Renal pelvis (tissue), 4 donors: ENCODE measurements around the gene ASIC2. TPM values are rescaled to one million over a fixed set of nuclear protein-coding genes. Genes with fewer than 3 reads are reported as not detected.
A peak's percentile ranks its signal among the peaks of the same experiment; 100 is the strongest.
"Not testable (repeated sequence)": the region's sequence is repeated elsewhere in the genome, so short reads cannot be mapped to it uniquely, and the experiment has no call there.

Experiments
- DNase-seq: peaks from one replicate; pipeline ENCODE4 v3.0.0-alpha.2; 2013
- polyA plus RNA-seq, 3 donors: library from polyadenylated mRNA; unstranded; fragments of 120-200 nt; gene quantifications; one replicate each; pipeline ENCODE4 v1.2.1, GENCODE V29; 2013; ENCODE audit not compliant: insufficient read length in 3 of 3

ASIC2 gene
- polyA plus RNA-seq, 3 donors, result 2.3 to 4.1 (median 3.2) TPM

DNA sequence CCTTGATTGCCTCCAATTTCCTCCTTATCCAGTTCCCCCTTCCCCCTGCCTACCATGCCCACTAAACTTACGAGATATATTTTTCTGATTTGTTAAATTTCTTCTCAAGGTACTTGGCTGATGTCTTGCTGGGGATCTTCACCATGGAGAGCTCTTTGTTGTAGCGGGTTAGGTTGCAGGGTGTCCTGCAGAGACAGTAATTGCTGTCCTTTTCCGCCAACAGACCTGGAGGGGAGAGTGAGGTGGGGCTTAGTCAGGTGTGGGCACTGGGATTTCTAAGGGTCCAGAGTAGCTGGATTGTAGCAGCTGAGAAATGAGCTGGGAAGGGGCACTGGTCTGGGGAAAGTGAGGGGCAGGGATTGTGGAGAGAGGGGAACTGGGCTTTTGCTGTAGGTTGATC lies 269.3 kb downstream of the ASIC2 start:
- no peak for DNase-seq

DNA sequence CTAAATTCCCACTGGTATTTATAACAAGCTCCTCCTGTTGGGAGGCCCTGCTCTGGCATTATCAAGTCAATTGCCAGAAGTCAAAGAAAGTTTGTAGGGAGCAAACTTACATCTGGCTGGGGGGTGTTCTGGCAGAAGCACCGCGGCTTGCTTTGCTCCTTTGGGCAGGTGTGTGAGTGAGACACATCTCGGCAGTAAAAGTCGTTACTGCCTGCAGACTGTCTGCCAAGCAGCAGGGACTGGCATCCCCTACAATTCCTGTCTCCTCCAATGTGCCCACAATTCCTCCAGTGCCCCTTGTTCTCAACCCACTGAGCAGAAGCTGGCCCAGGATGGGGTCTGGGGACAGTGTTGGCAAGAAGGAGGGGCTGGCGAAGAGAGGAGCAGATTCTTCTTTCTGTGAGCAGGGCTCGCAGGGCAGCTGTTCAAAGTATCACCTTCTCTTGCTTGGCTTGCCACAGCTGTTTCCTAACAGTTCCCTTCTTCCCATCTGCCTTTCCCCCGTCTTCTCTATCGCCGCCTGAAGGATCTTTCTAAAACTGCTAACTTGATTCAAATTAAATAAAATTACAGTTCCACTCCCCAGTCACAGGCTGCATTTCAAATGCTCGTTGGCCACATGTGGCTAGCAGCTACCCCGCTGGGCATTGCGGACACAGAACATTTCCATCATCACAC lies 271.2 kb downstream of the ASIC2 start:
- no peak for DNase-seq

DNA sequence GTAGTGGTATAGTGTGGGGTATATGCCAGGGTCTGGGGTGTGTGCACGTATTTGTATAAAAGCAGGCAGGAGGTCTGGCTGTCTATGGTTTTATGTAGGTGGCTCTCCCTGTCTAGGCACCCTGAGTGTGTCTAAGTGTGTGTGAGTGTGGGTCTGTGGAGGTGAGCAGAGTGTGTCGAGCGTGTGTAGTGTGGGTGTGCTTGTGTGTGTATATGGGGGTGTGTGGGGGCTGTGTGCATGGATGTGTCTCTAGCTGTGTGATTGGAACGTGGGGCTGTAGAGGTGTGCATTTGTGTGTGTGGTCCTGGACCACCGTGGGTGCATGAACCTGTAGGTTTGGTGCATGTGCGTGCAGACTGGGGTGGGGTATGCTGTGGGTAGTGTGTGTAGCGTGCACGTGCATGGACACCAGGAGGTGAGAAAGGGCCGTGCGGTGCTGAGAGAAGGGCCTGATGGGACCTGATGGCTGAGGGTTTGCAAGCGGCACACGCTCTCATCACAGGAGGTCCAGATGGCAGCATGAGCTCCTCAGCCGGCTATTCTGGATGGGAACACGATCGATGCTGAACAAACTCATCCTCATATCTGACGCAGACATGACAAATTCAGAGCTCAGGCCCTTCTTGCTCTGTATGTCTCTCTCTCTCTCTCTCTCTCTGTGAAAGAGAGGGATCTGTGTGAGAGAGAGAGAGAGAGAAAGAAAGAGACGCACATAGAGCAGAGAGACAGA lies 273.8 kb downstream of the ASIC2 start:
- DNase-seq, result no peak

GRCh38 chr17:33017366-33017765 lies 275.7 kb downstream of the ASIC2 start:
- no peak for DNase-seq

GRCh38 chr17:33016920-33017319 lies 276.2 kb downstream of the ASIC2 start:
- DNase-seq, result no peak

GRCh38 chr17:33015716-33016346 lies 277.3 kb downstream of the ASIC2 start:
- DNase-seq, result no peak

DNA sequence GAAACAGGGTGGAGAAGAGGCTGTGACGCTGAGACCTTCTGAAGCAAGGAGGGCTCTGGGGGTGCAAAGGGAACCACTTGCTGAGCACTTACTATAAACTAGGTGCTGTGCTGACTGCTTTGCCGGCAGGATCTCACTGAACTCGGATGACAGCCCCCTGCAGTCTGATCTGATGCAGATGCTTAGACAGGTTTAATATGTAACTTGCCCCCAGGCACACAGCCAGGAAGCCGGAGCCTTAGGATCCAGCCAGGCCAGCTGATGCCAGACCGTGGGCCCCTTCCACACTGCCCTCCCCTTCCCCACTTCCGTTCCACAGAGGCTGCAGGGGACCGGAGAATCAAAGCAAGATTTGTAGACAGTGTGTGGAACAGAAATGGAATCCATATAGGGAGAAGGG lies 278.3 kb downstream of the ASIC2 start:
- DNase-seq, result peak; percentile 28

DNA sequence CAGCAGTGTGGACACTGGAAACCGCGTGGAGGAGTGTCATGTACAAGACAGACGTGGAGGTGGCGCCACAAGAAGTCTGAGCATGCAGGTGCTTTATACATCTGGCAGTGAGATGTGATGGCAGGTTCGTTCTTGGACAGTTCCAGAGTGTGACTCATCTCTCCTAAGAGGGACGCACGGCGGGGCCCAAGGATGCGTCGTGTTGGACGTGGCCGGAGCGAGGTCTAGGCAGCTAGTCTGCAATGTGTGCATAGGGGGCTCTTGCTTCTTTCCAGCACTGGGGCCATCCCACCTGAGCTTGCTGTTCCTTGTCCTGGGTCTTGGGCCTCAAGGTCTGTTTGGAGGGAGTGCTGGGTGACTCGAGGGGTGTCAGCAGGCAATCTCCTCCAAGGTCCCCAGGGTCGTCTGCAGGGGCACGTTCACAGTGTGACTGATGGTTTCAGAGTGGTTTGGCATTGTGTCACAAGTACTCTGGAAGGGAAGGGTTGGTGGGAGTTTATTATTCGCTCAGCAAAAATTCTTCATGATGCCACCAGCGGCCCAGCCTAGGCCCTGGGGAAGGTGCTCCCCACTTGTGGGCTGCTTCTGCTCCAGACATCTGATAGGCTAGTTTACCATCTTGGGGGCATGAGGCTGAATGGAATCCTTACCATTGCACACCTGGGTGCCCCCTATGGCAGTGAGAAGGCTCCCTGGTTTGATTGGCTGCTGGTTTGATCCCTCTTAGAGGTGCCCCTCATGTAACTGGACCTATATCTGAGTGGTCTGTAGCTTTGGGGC lies 279.3 kb downstream of the ASIC2 start:
- DNase-seq, result no peak

GRCh38 chr17:33012522-33013033 lies 280.5 kb downstream of the ASIC2 start:
- DNase-seq, result no peak

DNA sequence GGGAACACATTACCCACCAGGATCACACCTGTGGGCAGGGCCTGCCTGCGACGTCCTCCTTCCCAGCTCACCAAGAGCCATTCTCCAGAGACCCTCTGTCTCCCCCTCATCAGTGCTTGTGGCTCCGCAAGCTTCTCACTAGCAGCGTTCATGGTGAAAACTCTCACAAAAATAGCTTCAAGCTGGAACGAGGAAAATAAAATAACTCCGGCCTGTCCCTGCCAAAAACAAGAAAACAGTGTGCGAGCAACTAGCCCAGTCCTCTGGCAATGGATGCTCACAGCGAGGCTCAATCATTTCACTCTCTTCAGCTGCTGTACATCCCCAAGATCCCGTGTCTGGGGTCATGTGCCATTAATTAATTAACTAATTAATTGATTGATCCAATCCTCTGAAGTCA lies 283.5 kb downstream of the ASIC2 start:
- no peak for DNase-seq

DNA sequence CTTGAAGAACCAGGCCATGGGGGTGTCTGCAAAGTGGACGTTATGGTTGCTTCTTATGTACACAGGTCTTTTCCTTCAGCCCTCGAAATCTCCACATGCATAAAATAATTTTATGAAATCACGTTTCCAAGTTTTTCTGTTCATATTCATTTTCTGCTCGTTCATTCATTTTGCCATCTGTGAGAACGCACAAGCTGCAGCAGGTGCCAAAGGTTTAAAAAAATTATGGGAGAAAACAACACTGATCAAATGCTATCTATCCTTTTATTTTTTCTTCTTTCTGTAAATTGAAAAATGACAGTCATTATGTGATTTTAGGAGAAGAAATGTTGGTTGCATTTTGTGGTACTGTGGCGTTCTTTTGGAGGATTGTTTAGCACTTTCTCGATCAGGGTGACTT lies 285.9 kb downstream of the ASIC2 start:
- DNase-seq, result no peak

DNA sequence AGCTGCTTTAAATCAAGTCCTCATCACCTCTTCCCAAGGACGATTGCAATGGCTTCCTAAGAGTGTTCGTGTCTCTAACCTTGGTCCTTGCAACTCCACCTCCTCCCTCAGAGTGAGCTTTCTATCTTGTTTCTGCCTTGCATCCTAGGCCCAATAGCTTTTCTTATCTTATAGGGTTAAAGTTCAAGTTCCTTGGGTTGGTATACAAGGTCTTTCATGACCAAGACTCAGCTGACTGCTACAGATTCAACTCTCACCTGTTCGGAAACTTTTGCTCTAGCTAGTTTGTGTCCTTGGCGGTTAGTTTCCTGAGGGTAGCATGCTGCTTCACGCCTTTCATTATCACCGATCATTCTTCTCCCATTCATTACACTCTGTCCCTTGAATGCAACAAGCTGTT lies 290.8 kb downstream of the ASIC2 start:
- no peak for DNase-seq

DNA sequence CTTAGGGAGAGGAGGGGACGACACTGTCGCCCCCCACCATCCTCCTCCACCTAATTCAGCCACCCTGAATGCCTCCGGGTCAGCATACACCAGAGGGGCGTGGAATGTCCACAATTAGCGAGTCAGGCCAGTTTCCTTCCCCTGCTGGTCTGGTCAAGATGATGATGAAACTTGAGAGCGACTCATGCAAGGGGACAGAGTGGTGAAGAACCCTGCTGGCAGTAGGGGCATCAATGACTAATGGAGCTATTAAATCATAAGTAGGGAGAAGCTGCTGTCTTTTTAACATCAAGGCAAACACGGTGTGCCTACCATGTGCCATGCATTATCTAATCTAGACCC lies 294.2 kb downstream of the ASIC2 start:
- no peak for DNase-seq

- DNase-seq, result peak; percentile 75
Measured at GRCh38 chr17:32998111-32998886, 294.8 kb downstream of the ASIC2 start.

- DNase-seq, result no peak
Measured at GRCh38 chr17:32995416-32996045, 297.6 kb downstream of the ASIC2 start.

GRCh38 chr17:32993977-32994376 lies 299.1 kb downstream of the ASIC2 start:
- DNase-seq, result no peak

DNA sequence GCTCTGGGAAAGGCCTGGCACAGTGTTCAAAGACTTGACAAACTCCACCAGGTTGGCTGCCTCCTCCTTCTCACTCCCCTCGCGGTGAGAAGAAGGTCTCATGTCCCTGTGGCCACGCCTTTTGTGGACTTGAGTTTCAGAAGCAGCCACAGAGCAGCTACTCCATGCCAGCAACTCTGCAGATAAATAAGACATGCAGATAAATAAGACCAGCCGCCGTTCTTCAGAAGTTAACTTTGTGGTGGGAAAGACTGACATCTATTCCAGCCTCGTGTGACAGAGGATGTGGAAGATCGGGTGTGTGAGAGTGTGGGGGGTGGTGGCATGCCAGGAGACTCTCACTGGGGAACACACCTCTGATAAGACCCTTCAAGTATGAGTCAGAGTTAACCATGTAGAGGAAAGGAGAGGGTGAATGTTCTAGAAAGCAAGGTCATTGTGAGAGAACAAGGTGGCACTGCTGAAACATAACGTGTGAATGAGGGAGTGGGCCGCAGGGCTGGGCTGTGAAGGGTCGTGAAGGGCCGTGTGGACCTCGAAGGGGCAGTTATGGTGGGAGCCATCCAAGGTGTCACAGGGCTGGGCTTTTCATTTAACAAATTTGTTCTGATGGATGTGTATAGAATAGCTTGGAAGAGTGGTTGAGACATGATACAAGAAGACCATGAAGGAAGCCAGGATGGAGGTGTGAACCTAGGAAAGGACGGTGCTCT lies 300.6 kb downstream of the ASIC2 start:
- no peak for DNase-seq

GRCh38 chr17:32988481-32989101 lies 304.5 kb downstream of the ASIC2 start:
- no peak for DNase-seq

DNA sequence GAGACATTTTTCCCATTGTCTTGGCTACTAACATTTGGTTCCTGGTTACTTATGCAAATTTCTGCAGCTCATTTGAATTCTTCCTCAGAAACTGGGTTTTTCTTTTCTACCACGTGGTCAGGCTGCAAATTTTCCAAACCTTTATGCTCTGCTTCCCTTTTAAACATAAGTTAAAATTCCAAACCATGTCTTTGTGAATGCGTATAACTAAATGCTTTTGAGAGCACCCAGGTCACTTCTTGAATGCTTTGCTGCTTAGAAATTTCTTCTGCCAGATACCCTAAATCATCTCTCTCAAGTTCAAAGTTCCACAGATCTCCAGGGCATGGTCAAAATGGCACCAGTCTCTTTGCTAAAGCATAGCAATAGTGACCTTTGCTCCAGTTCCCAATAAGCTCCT lies 305.2 kb downstream of the ASIC2 start:
- not testable (repeated sequence) for DNase-seq

DNA sequence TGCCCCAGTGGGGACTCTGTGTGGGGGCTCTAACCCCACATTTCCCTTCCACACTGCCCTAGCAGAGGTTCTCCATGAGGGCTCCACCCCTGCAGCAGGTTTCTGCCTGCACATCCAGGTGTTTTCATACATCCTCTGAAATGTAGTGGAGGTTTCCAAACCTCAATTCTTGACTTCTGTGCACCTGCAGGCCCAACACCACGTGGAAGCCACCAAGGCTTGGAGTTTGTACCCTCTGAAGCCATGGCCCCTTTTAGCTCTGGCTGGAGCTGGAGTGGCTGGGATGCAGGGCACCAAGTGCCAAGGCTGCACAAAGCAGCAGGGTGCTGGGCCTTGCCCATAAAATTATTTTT lies 305.7 kb downstream of the ASIC2 start:
- not testable (repeated sequence) for DNase-seq
